Endothelial cell of umbilical vein (primary cell): ENCODE results near the gene GATD1. TPM values are rescaled to one million over a fixed set of nuclear protein-coding genes. Genes with fewer than 3 reads are reported as not detected.

Experiments
- BruUV-seq: library from RNA; stranded (reverse); fragments of 400-500 nt; replicated peaks from 2 replicates; lab custom pipeline; 2021; lab: Mats Ljungman, UMichigan
- CTCF ChIA-PET: fragments of 300-600, 350-600 bp; sonication (Branson Sonifier 250); formaldehyde crosslinking; loops from one replicate; lab custom pipeline; 2021; ENCODE audit warnings: antibody characterized with exemption, inconsistent platforms; lab: Charles Lee
- POLR2A ChIA-PET: fragments of 300-600, 350-600 bp; sonication (Branson Sonifier 250); formaldehyde crosslinking; loops from one replicate; lab custom pipeline; 2021; ENCODE audit warnings: antibody characterized with exemption, inconsistent platforms; lab: Charles Lee
- DNase-seq: peaks from one replicate; pipeline ENCODE4 v3.0.0-alpha.2; 2011; ENCODE audit warnings: low read depth, low spot score
- FAIRE-seq: peaks from 2 replicates; lab custom pipeline; 2011; peaks lifted over from hg19 to GRCh38; lab: Jason Lieb, UNC
- H2AFZ ChIP-seq: 2 replicates; pipeline ENCODE4 v1.6.0; 2012; ENCODE audit warnings: low read depth, low read length, control low read depth, inconsistent platforms
- H3K27ac ChIP-seq: 2 replicates; pipeline ENCODE4 v1.5.1; 2011; ENCODE audit warnings: low read depth, mild to moderate bottlenecking, control low read depth, low read length, moderate library complexity; ENCODE audit not compliant: insufficient read depth
- H3K27me3 ChIP-seq, 2 experiments: 2 replicates each; pipeline versions ENCODE4 v1.6.0 to v1.6.1; 2011; ENCODE audit warnings: low read length in 2 of 2, mixed read lengths in 1 of 2; ENCODE audit not compliant: control insufficient read depth in 2 of 2, insufficient read depth in 2 of 2
- H3K36me3 ChIP-seq, 2 experiments: 2 replicates in 1 of 2; 3 replicates in 1 of 2; pipeline ENCODE4 v1.5.1; 2011; ENCODE audit warnings: low read length in 2 of 2, mild to moderate bottlenecking in 1 of 2, moderate library complexity in 1 of 2; ENCODE audit not compliant: control insufficient read depth in 2 of 2, insufficient read depth in 2 of 2; ENCODE audit errors: extremely low read depth in 1 of 2
- H3K4me1 ChIP-seq: 3 replicates; pipeline ENCODE4 v1.5.1; 2011; ENCODE audit warnings: mild to moderate bottlenecking, low read length; ENCODE audit not compliant: control insufficient read depth, insufficient read depth; ENCODE audit errors: extremely low read depth
- H3K4me2 ChIP-seq: 2 replicates; pipeline ENCODE4 v1.6.1; 2011; ENCODE audit warnings: low read length, control low read depth, mixed read lengths; ENCODE audit not compliant: insufficient read depth
- H3K4me3 ChIP-seq, 3 experiments: fragments of 200-600 bp in 1 of 3; sonication (generic), shearing (Covaris generic) in 1 of 3; replicated peaks in 1 of 3; 2 replicates each; pipeline ENCODE4 v1.5.1; 2011 to 2016; ENCODE audit warnings: control low read depth in 3 of 3, low read length in 3 of 3, mild to moderate bottlenecking in 2 of 3, inconsistent platforms in 1 of 3, low read depth in 1 of 3, moderate library complexity in 1 of 3; ENCODE audit not compliant: insufficient read depth in 1 of 3
- H3K79me2 ChIP-seq: 2 replicates; pipeline ENCODE4 v1.6.0; 2012; ENCODE audit warnings: low read length, inconsistent platforms; ENCODE audit not compliant: control insufficient read depth, insufficient read depth
- H3K9ac ChIP-seq: replicated peaks from 2 replicates; pipeline ENCODE3; 2011; ENCODE audit warnings: low read length, control low read depth; ENCODE audit not compliant: insufficient read depth; ENCODE audit errors: extremely low read depth
- H3K9me1 ChIP-seq: replicated peaks from 3 replicates; pipeline ENCODE4 v1.6.0; 2011; ENCODE audit warnings: mild to moderate bottlenecking, low read length; ENCODE audit not compliant: control insufficient read depth, insufficient read depth; ENCODE audit errors: extremely low read depth
- H3K9me3 ChIP-seq: replicated peaks from 2 replicates; pipeline ENCODE4 v1.5.1; 2012; ENCODE audit warnings: low read length, inconsistent platforms; ENCODE audit not compliant: control insufficient read depth, insufficient read depth
- H4K20me1 ChIP-seq: replicated peaks from 2 replicates; pipeline ENCODE3; 2011; ENCODE audit warnings: mild to moderate bottlenecking, low read length; ENCODE audit not compliant: control insufficient read depth, insufficient read depth; ENCODE audit errors: extremely low read depth
- CTCF ChIP-seq, 2 donors: IDR thresholded peaks; 1 replicate in 1 of 2; 2 replicates in 1 of 2; pipeline ENCODE4 v1.5.1; 2011; ENCODE audit warnings: low read length in 2 of 2, mild to moderate bottlenecking in 2 of 2, moderate library complexity in 2 of 2, control low read depth in 1 of 2, inconsistent platforms in 1 of 2, low read depth in 1 of 2; ENCODE audit not compliant: insufficient read depth in 1 of 2; ENCODE audit errors: extremely low read depth in 1 of 2
- EZH2 ChIP-seq: IDR thresholded peaks from 2 replicates; pipeline ENCODE4 v1.6.1; 2012; ENCODE audit warnings: borderline replicate concordance, low read depth, mild to moderate bottlenecking, moderate library complexity, low read length, inconsistent platforms; ENCODE audit not compliant: severe bottlenecking
- FOS ChIP-seq: IDR thresholded peaks from 2 replicates; pipeline ENCODE4 v1.6.1; 2011; ENCODE audit warnings: mild to moderate bottlenecking, low read length, moderate library complexity, borderline replicate concordance; ENCODE audit not compliant: insufficient read depth
- GATA2 ChIP-seq: IDR thresholded peaks from 2 replicates; pipeline ENCODE4 v1.7.0; 2011; ENCODE audit warnings: low read depth, mild to moderate bottlenecking, moderate library complexity, mixed read lengths, low read length; ENCODE audit not compliant: insufficient read length, insufficient read depth
- MAX ChIP-seq: IDR thresholded peaks from 2 replicates; pipeline ENCODE4 v1.6.1; 2011; ENCODE audit not compliant: insufficient read depth, insufficient read length
- MYC ChIP-seq: IDR thresholded peaks from one replicate; pipeline ENCODE4 v1.6.1; 2011; ENCODE audit warnings: mild to moderate bottlenecking, low read depth, low read length
- POLR2A ChIP-seq: IDR thresholded peaks from 2 replicates; pipeline ENCODE4 v1.6.1; 2012; ENCODE audit warnings: low read depth, mild to moderate bottlenecking, control low read depth, low read length
- POLR2AphosphoS5 ChIP-seq: IDR thresholded peaks from 2 replicates; pipeline ENCODE4 v1.6.1; 2012; ENCODE audit warnings: low read depth, mild to moderate bottlenecking, control low read depth, low read length, moderate library complexity; ENCODE audit not compliant: insufficient read depth
- dilution Hi-C: fragments of 300-500 bp; cut with MboI; formaldehyde crosslinking; loops from one replicate; pipeline ENCODE4 v1.15.0; 2019; ENCODE audit warnings: low sequenced_read_pairs; ENCODE audit not compliant: extremely low pct_ligation_motif_present
- intact Hi-C: fragments of 100-400 bp; cut with micrococcal nuclease; formaldehyde crosslinking; loops from one replicate; pipeline ENCODE4 v1.10.0; 2022
- polyA plus RNA-seq, 4 experiments: library from polyadenylated mRNA; depleted of rRNA in 3 of 4; stranded (reverse) in 3 of 4; unstranded in 1 of 4; fragments of >200 nt; gene quantifications; 2 replicates each; pipeline versions ENCODE4 v1.2.1 to v1.2.3, GENCODE V29; 2011 to 2012; ENCODE audit warnings: missing spikeins in 1 of 4
- total RNA-seq: library from RNA; stranded (reverse); gene quantifications from 2 replicates; pipeline ENCODE4 v1.2.3, GENCODE V29; 2021

Gene GATD1
- total and polyA plus RNA-seq, 2 donors (not counting 3 experiments of a cell fraction or from before 2014, with no cell fraction given): 70.6 to 83.1 TPM

GRCh38 chr11:748007-748359 lies 29.3 kb downstream of the GATD1 start:
- Histone ChIP-seq H4K20me1 (no peaks in the 10 kb centered on the region), H3K4me3 (peak overlapping the region; percentile 41 to 79 (median 71)), H3K79me2 (peaks cover 55% of the 10 kb centered on the region), H3K4me2 (peak overlapping the region; percentile 90), H3K9ac (peak overlapping the region; percentile 86), H3K9me1 (no peaks in the 10 kb centered on the region), H3K27me3 (no peaks in the 10 kb centered on the region), H3K36me3 (no peaks in the 10 kb centered on the region), H3K27ac (peak overlapping the region; percentile 48), H2AFZ (no peak overlapping the region), H3K9me3 (no peaks in the 10 kb centered on the region), H3K4me1 (peaks cover 17% of the 10 kb centered on the region)
- BruUV-seq: TSS peak; percentile 48
- dilution Hi-C loops (no loop called here), intact Hi-C loops (loop anchor here (2.0 kb wide), 1 partner anchor 29 kb away; the partner anchor contains the start of gene GATD1)
- CTCF ChIA-PET: interaction anchor here (1.1 to 5.6 kb wide), 7 partner anchors 9 to 52 kb away, joined by 3 to 26 read pairs (median 5); partner anchors contain the start of gene TMEM80
- FAIRE-seq (no peak), DNase-seq (no peak)
- POLR2A ChIA-PET: interaction anchor here (0.6 to 1.4 kb wide), 2 partner anchors 172 to 241 kb away, joined by 3 read pairs; partner anchors contain the start of gene RNH1
- TF ChIP-seq CTCF (IDR thresholded peaks at IDR 0.05; ENCODE audit: extremely low read depth in 1 of 2, insufficient read depth in 1 of 2, low read depth in 1 of 2, low read length in 2 of 2) (no peak), MYC (no peak), POLR2A (no peak), MAX (peak; percentile 57), GATA2 (no peak), FOS (no peak), POLR2AphosphoS5 (no peak), EZH2 (no peak)
